Upper lobe of left lung (tissue), 6 donors: ENCODE measurements around the gene STX17. TPM values are rescaled to one million over a fixed set of nuclear protein-coding genes. Genes with fewer than 3 reads are reported as not detected.

ENCODE experiments used
- ATAC-seq, 2 donors: fragments of 200-7000 bp; cut with Tn5 transposase; one replicate each; pipeline ENCODE4 v1.9.1; 2022; ENCODE audit warnings: mild to moderate bottlenecking in 2 of 2, moderate library complexity in 2 of 2; ENCODE audit not compliant: low FRiP score in 2 of 2
- DNase-seq, 2 donors: peaks; one replicate each; pipeline ENCODE4 v3.0.0-alpha.2; 2019 to 2020
- H3K27ac ChIP-seq, 4 donors: fragments of 200-600 bp; sonication (generic); one replicate each; pipeline ENCODE4 v1.5.1; 2016 to 2019
- H3K27me3 ChIP-seq, 4 donors: fragments of 200-600 bp; sonication (generic); one replicate each; pipeline ENCODE4 v1.5.1; 2017 to 2019
- H3K36me3 ChIP-seq, 4 donors: fragments of 200-600 bp; sonication (generic); one replicate each; pipeline ENCODE4 v1.5.1; 2016 to 2019
- H3K4me1 ChIP-seq, 4 donors: fragments of 200-600 bp; sonication (generic); one replicate each; pipeline ENCODE4 v1.5.1; 2018 to 2019
- H3K4me3 ChIP-seq, 4 donors: fragments of 200-600 bp; sonication (generic); one replicate each; pipeline ENCODE4 v1.5.1; 2017 to 2019; ENCODE audit warnings: mild to moderate bottlenecking in 2 of 4, moderate library complexity in 1 of 4
- H3K9me3 ChIP-seq, 4 donors: fragments of 200-600 bp; sonication (generic); one replicate each; pipeline ENCODE4 v1.5.1; 2018 to 2019
- EP300 ChIP-seq, 4 donors: sonication (generic); formaldehyde crosslinking; IDR thresholded peaks; one replicate each; pipeline ENCODE4 v1.5.1; 2017; ENCODE audit warnings: antibody characterized with exemption in 4 of 4, control low read depth in 2 of 4
- POLR2A ChIP-seq, 4 donors: fragments of 450-650 bp; IDR thresholded peaks; one replicate each; pipeline ENCODE4 v1.5.1; 2016 to 2017; ENCODE audit warnings: antibody characterized with exemption in 4 of 4, mild to moderate bottlenecking in 2 of 4
- POLR2AphosphoS5 ChIP-seq, 2 donors: sonication (generic); formaldehyde crosslinking; IDR thresholded peaks; one replicate each; pipeline ENCODE4 v1.5.1; 2017; ENCODE audit warnings: antibody characterized with exemption in 2 of 2
- WGBS, 2 donors: methylation state at CpG; one replicate each; pipeline ENCODE4 v1.1.5; 2017 to 2018; 5-methylcytosine and 5-hydroxymethylcytosine counted together
- total RNA-seq, 6 donors: library from RNA; depleted of rRNA in 4 of 6; stranded (reverse); fragments of >200 nt in 4 of 6; gene quantifications; one replicate each; pipeline versions ENCODE4 v1.1.0 to v1.2.1, GENCODE V29; 2016 to 2021
- TF ChIP-seq, protein P1 (sequence below), 6 experiments: fragments of 450-650 bp in 4 of 6; fragments of 200-600 bp in 2 of 6; sonication (generic) in 2 of 6; IDR thresholded peaks; one replicate each; pipeline ENCODE4 v1.5.1; 2016 to 2019; ENCODE audit warnings: antibody characterized with exemption in 6 of 6
- donor health status: DM: no; HTN: no; CAD: no; lungs with moderate emphysema.
- donor health status: DM: no; HTN: yes; CAD: no; lungs with severe emphysema.

STX17 gene
- total RNA-seq, 6 donors from 2014 or later = 23.0 to 234 (median 35.8) TPM

DNA sequence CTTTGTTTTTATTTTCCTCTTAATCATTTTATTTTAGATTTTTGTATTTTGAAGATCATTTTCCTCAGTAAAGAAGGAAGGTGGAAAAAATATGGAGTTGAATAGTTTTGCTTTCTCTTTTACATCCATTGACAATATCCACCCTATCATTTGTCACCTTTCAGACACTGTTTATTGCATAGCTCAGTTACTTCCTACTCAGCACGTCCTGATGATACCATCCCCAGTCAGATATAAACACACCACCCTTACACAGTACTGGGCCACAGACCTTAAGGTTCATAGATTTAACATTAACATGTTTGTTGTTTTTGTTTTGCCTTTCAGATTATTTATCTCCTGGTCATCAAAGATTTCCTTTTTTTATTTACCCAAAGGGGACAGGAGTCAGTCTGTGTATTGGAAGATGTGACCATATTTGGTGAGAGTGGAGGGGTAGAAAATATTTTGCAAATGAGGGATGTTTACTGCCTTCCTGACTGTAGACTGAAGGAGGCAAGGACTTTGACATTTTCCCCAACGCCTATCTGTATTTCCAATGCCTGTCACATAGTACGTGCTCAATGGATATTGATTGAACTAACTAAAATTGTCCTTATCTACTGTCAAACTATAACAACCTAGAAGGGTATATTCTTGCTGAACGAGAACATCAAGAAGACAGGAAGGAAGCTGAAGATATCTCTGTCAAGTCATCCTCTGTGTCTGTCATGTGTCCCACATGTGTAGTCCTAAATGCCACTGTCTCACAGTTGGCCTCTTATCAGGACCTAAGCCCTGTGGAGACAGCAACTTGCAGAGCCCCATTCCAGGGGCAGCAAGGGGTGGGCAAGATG lies 15.6 kb downstream of the STX17 start:
- TF ChIP-seq EP300 (IDR thresholded peaks at IDR 0.05) = no peak
- no peak for TF ChIP-seq POLR2A (IDR thresholded peaks at IDR 0.05)
- TF ChIP-seq POLR2AphosphoS5 (IDR thresholded peaks at IDR 0.05) = no peak
- TF ChIP-seq, protein P1, sequence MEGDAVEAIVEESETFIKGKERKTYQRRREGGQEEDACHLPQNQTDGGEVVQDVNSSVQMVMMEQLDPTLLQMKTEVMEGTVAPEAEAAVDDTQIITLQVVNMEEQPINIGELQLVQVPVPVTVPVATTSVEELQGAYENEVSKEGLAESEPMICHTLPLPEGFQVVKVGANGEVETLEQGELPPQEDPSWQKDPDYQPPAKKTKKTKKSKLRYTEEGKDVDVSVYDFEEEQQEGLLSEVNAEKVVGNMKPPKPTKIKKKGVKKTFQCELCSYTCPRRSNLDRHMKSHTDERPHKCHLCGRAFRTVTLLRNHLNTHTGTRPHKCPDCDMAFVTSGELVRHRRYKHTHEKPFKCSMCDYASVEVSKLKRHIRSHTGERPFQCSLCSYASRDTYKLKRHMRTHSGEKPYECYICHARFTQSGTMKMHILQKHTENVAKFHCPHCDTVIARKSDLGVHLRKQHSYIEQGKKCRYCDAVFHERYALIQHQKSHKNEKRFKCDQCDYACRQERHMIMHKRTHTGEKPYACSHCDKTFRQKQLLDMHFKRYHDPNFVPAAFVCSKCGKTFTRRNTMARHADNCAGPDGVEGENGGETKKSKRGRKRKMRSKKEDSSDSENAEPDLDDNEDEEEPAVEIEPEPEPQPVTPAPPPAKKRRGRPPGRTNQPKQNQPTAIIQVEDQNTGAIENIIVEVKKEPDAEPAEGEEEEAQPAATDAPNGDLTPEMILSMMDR (IDR thresholded peaks at IDR 0.05) = no peak
- Histone ChIP-seq H3K27me3 (no peaks in the 10 kb centered on the region), H3K36me3 (peaks cover 0 to 56% (median 18%) of the 10 kb centered on the region in 4 donors), H3K4me1 (peaks cover 0 to 8% (median 0%) of the 10 kb centered on the region in 4 donors), H3K4me3 (no peak overlapping the region), H3K27ac (no peak overlapping the region), H3K9me3 (peaks cover 5 to 12% (median 10%) of the 10 kb centered on the region in 4 donors)
- DNase-seq = no peak
- ATAC-seq = no peak
- WGBS, 2 donors = 50 to 64% methylated on average over 4 of the region's 4 CpGs

DNA sequence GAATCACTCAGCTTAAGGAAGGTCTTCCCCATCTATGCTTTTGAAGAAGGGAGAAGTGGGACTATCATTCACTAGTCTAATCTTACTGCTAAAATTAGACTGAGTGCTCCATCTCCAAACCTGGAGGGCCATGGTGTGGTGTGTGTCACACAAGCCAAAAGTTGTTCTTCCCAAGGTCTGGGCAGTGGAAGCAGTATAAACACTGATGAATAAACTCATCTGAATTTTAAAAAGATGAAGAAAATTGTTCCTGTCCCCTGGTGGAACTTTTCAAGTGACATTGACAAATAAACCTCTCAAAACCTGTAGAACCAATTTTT lies 16.2 kb downstream of the STX17 start:
- TF ChIP-seq POLR2AphosphoS5 (IDR thresholded peaks at IDR 0.05) = no peak
- TF ChIP-seq, protein P1 (IDR thresholded peaks at IDR 0.05) = no peak
- TF ChIP-seq POLR2A (IDR thresholded peaks at IDR 0.05) = no peak
- TF ChIP-seq EP300 (IDR thresholded peaks at IDR 0.05) = no peak
- Histone ChIP-seq H3K4me1 (peaks cover 0 to 8% (median 0%) of the 10 kb centered on the region in 4 donors), H3K9me3 (peaks cover 5 to 12% (median 10%) of the 10 kb centered on the region in 4 donors), H3K27me3 (no peaks in the 10 kb centered on the region), H3K4me3 (no peak overlapping the region), H3K36me3 (peaks cover 0 to 51% (median 16%) of the 10 kb centered on the region in 4 donors), H3K27ac (no peak overlapping the region)
- DNase-seq (no peak), ATAC-seq (no peak)

DNA sequence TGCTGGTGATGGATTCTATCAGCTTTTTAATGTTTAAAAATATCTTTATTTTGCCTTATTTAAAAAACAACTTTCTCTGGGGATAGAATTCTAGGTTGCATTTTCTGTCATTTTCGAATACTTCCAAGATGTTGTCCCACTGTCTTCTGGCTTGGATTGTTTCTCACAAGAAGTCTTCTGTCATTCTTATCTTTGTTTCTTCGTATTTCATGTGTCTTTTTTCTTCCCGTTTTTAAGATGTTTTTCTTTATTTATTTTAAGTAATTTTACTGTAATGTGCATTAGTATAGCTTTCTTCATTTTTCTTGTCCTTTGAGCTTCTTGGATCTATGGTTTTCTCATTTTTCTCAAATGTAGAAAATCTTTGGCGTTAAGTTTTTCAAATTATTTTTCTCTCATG lies 19.1 kb downstream of the STX17 start:
- peaks cover 5 to 12% (median 10%) of the 10 kb centered on the region in 4 donors for H3K9me3 ChIP-seq
- H3K4me3 ChIP-seq = no peak overlapping the region
- H3K27me3 ChIP-seq = no peaks in the 10 kb centered on the region
- no peak overlapping the region for H3K27ac ChIP-seq
- peaks cover 0 to 50% (median 5%) of the 10 kb centered on the region in 4 donors for H3K36me3 ChIP-seq
- DNase-seq (no peak), ATAC-seq (no peak)
- TF ChIP-seq EP300 (IDR thresholded peaks at IDR 0.05) = no peak
- TF ChIP-seq POLR2AphosphoS5 (IDR thresholded peaks at IDR 0.05) = no peak
- TF ChIP-seq POLR2A (IDR thresholded peaks at IDR 0.05) = no peak
- TF ChIP-seq, protein P1 (IDR thresholded peaks at IDR 0.05) = no peak
- WGBS, 2 donors = 96% methylated on average over 4 of the region's 4 CpGs
- H3K4me1 ChIP-seq = peaks cover 0 to 8% (median 0%) of the 10 kb centered on the region in 4 donors

DNA sequence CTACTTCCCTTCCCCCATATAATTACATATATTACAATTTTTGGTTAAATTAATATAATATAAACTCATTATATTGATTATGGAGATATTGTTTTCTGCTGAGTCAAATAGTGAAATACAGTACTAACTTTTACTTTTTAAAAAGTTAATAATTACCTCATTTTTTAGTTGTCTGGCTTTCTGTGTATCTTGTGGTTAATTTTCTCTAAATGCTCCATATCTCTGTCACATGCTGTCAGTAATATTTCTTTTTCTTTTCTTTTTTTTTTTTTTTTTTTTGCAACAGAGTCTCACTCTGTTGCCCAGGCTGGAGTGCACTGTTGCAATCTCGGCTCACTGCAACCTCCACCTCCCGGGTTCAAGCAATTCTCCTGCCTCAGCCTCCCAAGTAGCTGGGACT lies 23.2 kb downstream of the STX17 start:
- ATAC-seq (no peak), DNase-seq (no peak)
- peaks cover 0 to 31% (median 0%) of the 10 kb centered on the region in 4 donors for H3K36me3 ChIP-seq
- TF ChIP-seq POLR2A (IDR thresholded peaks at IDR 0.05) (no peak), EP300 (IDR thresholded peaks at IDR 0.05) (no peak), POLR2AphosphoS5 (IDR thresholded peaks at IDR 0.05) (no peak)
- TF ChIP-seq, protein P1 (IDR thresholded peaks at IDR 0.05) = no peak
- H3K4me3 ChIP-seq = no peak overlapping the region
- peaks cover 5 to 12% (median 10%) of the 10 kb centered on the region in 4 donors for H3K9me3 ChIP-seq
- H3K27me3 ChIP-seq = no peaks in the 10 kb centered on the region
- 96 to 100% methylated on average over 2 of the region's 2 CpGs for WGBS, 2 donors
- H3K4me1 ChIP-seq = peaks cover 0 to 8% (median 0%) of the 10 kb centered on the region in 4 donors
- no peak overlapping the region for H3K27ac ChIP-seq
